MM.1S (cell line): ENCODE data around the gene SERAC1.

Experiments
- DNase-seq: peaks from one replicate; pipeline ENCODE4 v3.0.0-alpha.2; 2015
- H2AFZ ChIP-seq: fragments of 300-600 bp; sonication (generic); 2 replicates; pipeline ENCODE4 v1.6.0; 2016; ENCODE audit warnings: antibody characterized with exemption, low read length
- H3F3A ChIP-seq: fragments of 300-600 bp; sonication (generic); 2 replicates; pipeline ENCODE4 v1.6.1; 2016; ENCODE audit warnings: mild to moderate bottlenecking, antibody characterized with exemption, low read length, moderate library complexity, mixed read lengths; ENCODE audit not compliant: insufficient read depth
- H3K27ac ChIP-seq: fragments of 300-600 bp; sonication (generic); 2 replicates; pipeline ENCODE4 v1.5.1; 2016; ENCODE audit warnings: mild to moderate bottlenecking, low read length
- H3K27me3 ChIP-seq: fragments of 300-600 bp; sonication (generic); replicated peaks from 2 replicates; pipeline ENCODE4 v1.6.0; 2016; ENCODE audit warnings: low read length; ENCODE audit not compliant: insufficient read depth
- H3K36me3 ChIP-seq: fragments of 300-600 bp; sonication (generic); replicated peaks from 2 replicates; pipeline ENCODE4 v1.6.1; 2016; ENCODE audit warnings: mild to moderate bottlenecking, low read length, mixed read lengths; ENCODE audit not compliant: insufficient read depth
- H3K4me1 ChIP-seq: fragments of 300-600 bp; sonication (generic); 2 replicates; pipeline ENCODE4 v1.6.1; 2016; ENCODE audit warnings: low read length, mixed read lengths
- H3K4me2 ChIP-seq: fragments of 300-600 bp; sonication (generic); 2 replicates; pipeline ENCODE4 v1.6.0; 2016; ENCODE audit warnings: low read depth, low read length
- H3K4me3 ChIP-seq: fragments of 300-600 bp; sonication (generic); 2 replicates; pipeline ENCODE4 v1.5.1; 2016; ENCODE audit warnings: low read length, mixed read lengths
- H3K79me2 ChIP-seq: fragments of 300-600 bp; sonication (generic); 2 replicates; pipeline ENCODE4 v1.6.1; 2016; ENCODE audit warnings: mixed run types, low read length, mixed read lengths
- H3K9ac ChIP-seq: fragments of 300-600 bp; sonication (generic); 2 replicates; pipeline ENCODE4 v1.6.1; 2016; ENCODE audit warnings: low read length, mixed read lengths
- H3K9me2 ChIP-seq: fragments of 300-600 bp; sonication (generic); replicated peaks from 2 replicates; pipeline ENCODE4 v1.6.1; 2016; ENCODE audit warnings: mild to moderate bottlenecking, low read length, mixed read lengths; ENCODE audit not compliant: insufficient read depth
- H3K9me3 ChIP-seq: fragments of 300-600 bp; sonication (generic); replicated peaks from 2 replicates; pipeline ENCODE4 v1.6.1; 2016; ENCODE audit warnings: mild to moderate bottlenecking, low read length, mixed read lengths; ENCODE audit not compliant: insufficient read depth
- H4K20me1 ChIP-seq: fragments of 300-600 bp; sonication (generic); 2 replicates; pipeline ENCODE4 v1.6.1; 2016; ENCODE audit warnings: mild to moderate bottlenecking, low read length, moderate library complexity, mixed read lengths; ENCODE audit not compliant: insufficient read depth
- EZH2 ChIP-seq: fragments of 300-600 bp; sonication (generic); optimal IDR thresholded peaks from 2 replicates; pipeline ENCODE3; 2017; ENCODE audit warnings: low read depth, mild to moderate bottlenecking, antibody characterized with exemption, low read length, mixed read lengths
- EZH2phosphoT487 ChIP-seq: fragments of 300-600 bp; sonication (generic); IDR thresholded peaks from 2 replicates; pipeline ENCODE4 v1.6.1; 2018; ENCODE audit warnings: antibody characterized with exemption, low read length
- TF ChIP-seq, protein P1 (sequence below): fragments of 300-600 bp; sonication (generic); IDR thresholded peaks from 2 replicates; pipeline ENCODE4 v1.5.1; 2016; ENCODE audit warnings: antibody characterized with exemption, low read length, mixed read lengths

The SERAC1 gene

DNA sequence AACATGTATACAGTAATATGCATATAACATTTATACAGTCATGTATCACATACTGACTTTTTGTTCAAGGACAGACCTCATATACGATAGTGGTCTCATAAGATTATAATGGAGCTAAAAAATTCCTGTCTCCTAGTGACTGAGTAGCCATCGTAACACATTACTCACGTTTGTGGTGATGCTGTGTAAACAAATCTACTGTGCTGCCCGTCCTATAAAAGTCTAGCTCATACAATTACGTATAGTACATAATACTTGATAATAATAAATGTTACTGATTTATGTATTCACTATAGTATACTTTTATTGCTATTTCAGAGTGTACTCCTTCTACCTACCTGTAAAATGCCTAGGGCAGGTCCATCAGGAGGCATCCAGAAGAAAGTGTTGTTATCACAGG lies 17.4 kb downstream of the SERAC1 start:
- Histone ChIP-seq H3K4me1 (no peaks in the 10 kb centered on the region), H3F3A (no peaks in the 10 kb centered on the region), H3K4me2 (no peak overlapping the region), H3K9me2 (no peaks in the 10 kb centered on the region), H3K27ac (no peak overlapping the region), H3K9me3 (no peaks in the 10 kb centered on the region), H3K9ac (no peak overlapping the region), H2AFZ (no peak overlapping the region), H3K36me3 (no peaks in the 10 kb centered on the region), H3K27me3 (no peaks in the 10 kb centered on the region), H3K4me3 (no peak overlapping the region), H3K79me2 (no peaks in the 10 kb centered on the region), H4K20me1 (no peaks in the 10 kb centered on the region)
- DNase-seq, result no peak
- TF ChIP-seq, protein P1, sequence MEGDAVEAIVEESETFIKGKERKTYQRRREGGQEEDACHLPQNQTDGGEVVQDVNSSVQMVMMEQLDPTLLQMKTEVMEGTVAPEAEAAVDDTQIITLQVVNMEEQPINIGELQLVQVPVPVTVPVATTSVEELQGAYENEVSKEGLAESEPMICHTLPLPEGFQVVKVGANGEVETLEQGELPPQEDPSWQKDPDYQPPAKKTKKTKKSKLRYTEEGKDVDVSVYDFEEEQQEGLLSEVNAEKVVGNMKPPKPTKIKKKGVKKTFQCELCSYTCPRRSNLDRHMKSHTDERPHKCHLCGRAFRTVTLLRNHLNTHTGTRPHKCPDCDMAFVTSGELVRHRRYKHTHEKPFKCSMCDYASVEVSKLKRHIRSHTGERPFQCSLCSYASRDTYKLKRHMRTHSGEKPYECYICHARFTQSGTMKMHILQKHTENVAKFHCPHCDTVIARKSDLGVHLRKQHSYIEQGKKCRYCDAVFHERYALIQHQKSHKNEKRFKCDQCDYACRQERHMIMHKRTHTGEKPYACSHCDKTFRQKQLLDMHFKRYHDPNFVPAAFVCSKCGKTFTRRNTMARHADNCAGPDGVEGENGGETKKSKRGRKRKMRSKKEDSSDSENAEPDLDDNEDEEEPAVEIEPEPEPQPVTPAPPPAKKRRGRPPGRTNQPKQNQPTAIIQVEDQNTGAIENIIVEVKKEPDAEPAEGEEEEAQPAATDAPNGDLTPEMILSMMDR, result no peak
- TF ChIP-seq EZH2phosphoT487, result no peak
- TF ChIP-seq EZH2, result no peak

DNA sequence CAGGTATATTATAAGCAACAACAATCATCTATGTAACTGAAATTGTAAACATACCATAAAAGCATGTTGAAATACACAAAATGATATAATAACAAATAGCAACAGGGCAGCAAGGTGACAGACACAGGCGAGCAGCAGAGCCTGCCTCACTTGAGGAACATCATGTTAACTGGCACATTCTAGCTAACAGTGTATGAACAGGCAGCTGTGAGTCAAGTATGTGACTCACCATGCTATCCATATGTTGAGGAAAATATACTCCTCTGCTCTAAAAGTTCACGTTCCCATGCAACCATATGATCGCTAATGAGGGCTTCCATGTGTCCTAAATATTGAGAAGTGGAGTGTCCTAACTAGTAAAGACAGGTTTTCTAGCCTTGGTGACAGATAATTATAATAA lies 18.4 kb downstream of the SERAC1 start:
- H2AFZ ChIP-seq, result no peak overlapping the region
- no peaks in the 10 kb centered on the region for H3K4me1 ChIP-seq
- H4K20me1 ChIP-seq, result no peaks in the 10 kb centered on the region
- H3K27ac ChIP-seq, result no peak overlapping the region
- DNase-seq, result no peak
- H3K4me3 ChIP-seq, result no peak overlapping the region
- H3K36me3 ChIP-seq, result no peaks in the 10 kb centered on the region
- H3K4me2 ChIP-seq, result no peak overlapping the region
- TF ChIP-seq, protein P1, result no peak
- no peak for TF ChIP-seq EZH2
- H3K79me2 ChIP-seq, result no peaks in the 10 kb centered on the region
- no peak overlapping the region for H3K9ac ChIP-seq
- no peaks in the 10 kb centered on the region for H3K9me2 ChIP-seq
- H3K27me3 ChIP-seq, result no peaks in the 10 kb centered on the region
- H3K9me3 ChIP-seq, result no peaks in the 10 kb centered on the region
- H3F3A ChIP-seq, result no peaks in the 10 kb centered on the region

DNA sequence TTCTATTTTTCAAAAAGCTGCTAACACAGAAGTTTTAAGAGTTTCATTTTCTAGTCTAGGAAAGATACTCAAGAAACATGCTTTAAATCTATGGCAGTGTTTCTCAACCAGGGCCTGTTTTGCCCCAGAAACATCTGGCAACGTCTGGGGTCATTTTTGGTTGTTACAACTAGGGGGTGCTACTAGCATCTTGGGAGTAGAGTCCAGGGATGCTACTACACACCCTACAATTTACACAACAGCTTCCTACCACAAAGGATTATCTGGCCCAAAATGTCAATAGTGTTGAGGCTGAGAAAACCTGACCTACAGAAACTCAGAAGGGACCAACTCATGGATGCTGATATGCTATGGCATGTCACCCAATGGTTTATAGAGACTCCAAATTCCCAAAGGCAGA lies 24.4 kb downstream of the SERAC1 start:
- no peaks in the 10 kb centered on the region for H3K9me2 ChIP-seq
- no peaks in the 10 kb centered on the region for H3K9me3 ChIP-seq
- H3K36me3 ChIP-seq, result no peaks in the 10 kb centered on the region
- no peak overlapping the region for H3K4me3 ChIP-seq
- H3K27me3 ChIP-seq, result no peaks in the 10 kb centered on the region
- TF ChIP-seq, protein P1, result peak; percentile 37
- TF ChIP-seq EZH2, result no peak
- H3K27ac ChIP-seq, result no peak overlapping the region
- peak; percentile 42 for DNase-seq
- no peaks in the 10 kb centered on the region for H4K20me1 ChIP-seq
- no peaks in the 10 kb centered on the region for H3F3A ChIP-seq
- no peak overlapping the region for H3K9ac ChIP-seq
- no peak overlapping the region for H2AFZ ChIP-seq
- no peak overlapping the region for H3K4me2 ChIP-seq
- no peaks in the 10 kb centered on the region for H3K79me2 ChIP-seq
- H3K4me1 ChIP-seq, result no peaks in the 10 kb centered on the region
